Stomach (tissue), 9 donors: ENCODE measurements around the gene RANBP17. TPM values are rescaled to one million over a fixed set of nuclear protein-coding genes. Genes with fewer than 3 reads are reported as not detected.
A peak's percentile ranks its signal among the peaks of the same experiment; 100 is the strongest.

ENCODE experiments used
- DNase-seq, 2 donors: peaks; one replicate each; pipeline versions ENCODE4 v3.0.0 to v3.0.0-alpha.2; 2013 to 2019
- H3K27ac ChIP-seq, 5 donors: fragments of 200-600 bp in 4 of 5; sonication (generic) in 4 of 5; one replicate each; pipeline ENCODE4 v1.5.1; 2013 to 2019; ENCODE audit warnings: mild to moderate bottlenecking in 1 of 5, moderate library complexity in 1 of 5
- H3K27me3 ChIP-seq, 3 donors: fragments of 200-600 bp; sonication (generic); one replicate each; pipeline ENCODE4 v1.5.1; 2017 to 2019; ENCODE audit warnings: mixed run types in 1 of 3
- H3K36me3 ChIP-seq, 4 donors: fragments of 200-600 bp; sonication (generic); 1 replicate in 3 of 4; 2 replicates in 1 of 4; pipeline ENCODE4 v1.5.1; 2016 to 2019
- H3K4me1 ChIP-seq, 4 donors: fragments of 200-600 bp; sonication (generic); one replicate each; pipeline ENCODE4 v1.5.1; 2016 to 2019
- H3K4me3 ChIP-seq, 4 donors: fragments of 200-600 bp; sonication (generic) in 3 of 4; one replicate each; pipeline ENCODE4 v1.5.1; 2016 to 2019; ENCODE audit warnings: mild to moderate bottlenecking in 1 of 4
- H3K9me3 ChIP-seq, 4 donors: fragments of 200-600 bp; sonication (generic); one replicate each; pipeline ENCODE4 v1.5.1; 2016 to 2019
- EP300 ChIP-seq: sonication (generic); formaldehyde crosslinking; IDR thresholded peaks from one replicate; pipeline ENCODE4 v1.6.1; 2017; ENCODE audit warnings: antibody characterized with exemption
- POLR2A ChIP-seq, 4 donors: fragments of 450-650 bp; IDR thresholded peaks; one replicate each; pipeline ENCODE4 v1.6.1; 2016; ENCODE audit warnings: antibody characterized with exemption in 4 of 4, control low read depth in 2 of 4, mild to moderate bottlenecking in 1 of 4, moderate library complexity in 1 of 4
- POLR2AphosphoS5 ChIP-seq, 3 donors: sonication (generic); formaldehyde crosslinking; IDR thresholded peaks; one replicate each; pipeline ENCODE4 v1.6.1; 2016; ENCODE audit warnings: antibody characterized with exemption in 3 of 3
- WGBS, 5 donors: extraction: QIAGEN DNeasy Blood & Tissue Kit in 3 of 5; methylation state at CpG; one replicate each; pipeline versions ENCODE4 v1.1.5 to v1.1.7; 2013 to 2018; 5-methylcytosine and 5-hydroxymethylcytosine counted together
- intact Hi-C: fragments of 100-400 bp; cut with DNase I; formaldehyde crosslinking; loops from one replicate; pipeline ENCODE4 v1.15.1; 2023; ENCODE audit warnings: low total_unique reads
- polyA plus RNA-seq, 3 donors: library from polyadenylated mRNA; stranded (reverse); fragments of 200-250 nt; gene quantifications; one replicate each; pipeline ENCODE4 v1.2.3, GENCODE V29; 2013
- total RNA-seq, 5 donors: library from RNA; depleted of rRNA; stranded (reverse); fragments of >200 nt; gene quantifications; one replicate each; pipeline versions ENCODE4 v1.1.0 to v1.2.3, GENCODE V29; 2014 to 2016
- TF ChIP-seq, protein P1 (sequence below), 7 experiments: fragments of 450-650 bp in 4 of 7; fragments of 200-600 bp in 3 of 7; sonication (generic) in 3 of 7; IDR thresholded peaks; one replicate each; pipeline ENCODE4 v1.5.1; 2016 to 2019; ENCODE audit warnings: antibody characterized with exemption in 7 of 7, control low read depth in 2 of 7, mild to moderate bottlenecking in 1 of 7
- donor health status: healthy with polysubstance abuse.
- donor health status: Bipolar disorder and iron deficiency.
- donor health status: healthy.

The RANBP17 gene
- total and polyA plus RNA-seq, 8 donors = 1.4 to 75.6 (median 10.5) TPM

DNA sequence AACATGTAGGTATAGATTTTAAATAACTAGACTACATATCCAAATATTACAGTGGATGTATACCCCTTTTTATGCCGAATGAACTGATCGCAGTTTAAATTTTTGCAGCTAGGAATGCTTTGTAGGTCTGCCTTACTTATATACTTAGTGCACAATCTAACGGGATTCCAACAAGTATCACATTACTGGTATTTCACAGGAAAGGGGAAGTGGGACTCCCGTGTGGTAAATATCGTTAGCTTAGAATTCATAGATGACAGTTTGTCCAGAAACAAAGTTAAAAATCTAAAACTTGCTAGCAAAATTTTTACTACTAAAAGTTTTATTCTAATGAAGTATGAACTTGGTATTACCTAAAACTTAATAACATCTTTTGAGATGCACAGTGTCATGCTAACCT is 253.7 kb downstream of the RANBP17 start:
- Histone ChIP-seq H3K4me3 (no peak overlapping the region), H3K27ac (no peak overlapping the region), H3K27me3 (no peaks in the 10 kb centered on the region), H3K4me1 (no peaks in the 10 kb centered on the region), H3K9me3 (no peaks in the 10 kb centered on the region), H3K36me3 (no peaks in the 10 kb centered on the region)
- TF ChIP-seq POLR2AphosphoS5 (IDR thresholded peaks at IDR 0.05) (no peak), POLR2A (IDR thresholded peaks at IDR 0.05) (no peak), EP300 (no peak)
- TF ChIP-seq, protein P1, sequence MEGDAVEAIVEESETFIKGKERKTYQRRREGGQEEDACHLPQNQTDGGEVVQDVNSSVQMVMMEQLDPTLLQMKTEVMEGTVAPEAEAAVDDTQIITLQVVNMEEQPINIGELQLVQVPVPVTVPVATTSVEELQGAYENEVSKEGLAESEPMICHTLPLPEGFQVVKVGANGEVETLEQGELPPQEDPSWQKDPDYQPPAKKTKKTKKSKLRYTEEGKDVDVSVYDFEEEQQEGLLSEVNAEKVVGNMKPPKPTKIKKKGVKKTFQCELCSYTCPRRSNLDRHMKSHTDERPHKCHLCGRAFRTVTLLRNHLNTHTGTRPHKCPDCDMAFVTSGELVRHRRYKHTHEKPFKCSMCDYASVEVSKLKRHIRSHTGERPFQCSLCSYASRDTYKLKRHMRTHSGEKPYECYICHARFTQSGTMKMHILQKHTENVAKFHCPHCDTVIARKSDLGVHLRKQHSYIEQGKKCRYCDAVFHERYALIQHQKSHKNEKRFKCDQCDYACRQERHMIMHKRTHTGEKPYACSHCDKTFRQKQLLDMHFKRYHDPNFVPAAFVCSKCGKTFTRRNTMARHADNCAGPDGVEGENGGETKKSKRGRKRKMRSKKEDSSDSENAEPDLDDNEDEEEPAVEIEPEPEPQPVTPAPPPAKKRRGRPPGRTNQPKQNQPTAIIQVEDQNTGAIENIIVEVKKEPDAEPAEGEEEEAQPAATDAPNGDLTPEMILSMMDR (IDR thresholded peaks at IDR 0.05) = no peak
- no peak for DNase-seq
- 86 to 91% (median 90%) methylated on average over 5 of the region's 5 CpGs for whole genome bisulfite sequencing, 5 donors
- intact Hi-C loops = no loop called here

DNA sequence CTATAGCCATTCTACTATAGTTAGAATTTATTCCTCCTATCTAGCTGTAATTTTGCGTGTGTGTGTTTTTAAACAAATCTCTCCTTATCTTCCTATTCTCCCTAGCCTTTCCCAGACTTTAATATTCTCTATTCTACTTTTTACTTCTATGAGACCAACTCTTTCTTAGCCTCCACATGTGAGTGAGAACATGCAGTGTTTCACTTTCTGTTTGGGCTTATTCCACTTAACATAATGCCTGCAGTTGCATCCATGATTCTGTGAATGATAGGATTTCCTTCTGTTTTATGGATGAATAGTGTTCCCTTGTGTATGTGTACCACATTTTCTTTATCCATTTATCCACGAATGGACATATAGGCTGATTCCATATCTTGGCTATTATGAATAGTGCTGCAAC is 254.9 kb downstream of the RANBP17 start:
- Histone ChIP-seq H3K27me3 (no peaks in the 10 kb centered on the region), H3K4me1 (no peaks in the 10 kb centered on the region), H3K36me3 (no peaks in the 10 kb centered on the region), H3K4me3 (no peak overlapping the region), H3K9me3 (no peaks in the 10 kb centered on the region), H3K27ac (no peak overlapping the region)
- TF ChIP-seq EP300 = no peak
- intact Hi-C loops = no loop called here
- WGBS, 5 donors = 84 to 94% (median 88%) methylated on average over 2 of the region's 2 CpGs
- no peak for DNase-seq

DNA sequence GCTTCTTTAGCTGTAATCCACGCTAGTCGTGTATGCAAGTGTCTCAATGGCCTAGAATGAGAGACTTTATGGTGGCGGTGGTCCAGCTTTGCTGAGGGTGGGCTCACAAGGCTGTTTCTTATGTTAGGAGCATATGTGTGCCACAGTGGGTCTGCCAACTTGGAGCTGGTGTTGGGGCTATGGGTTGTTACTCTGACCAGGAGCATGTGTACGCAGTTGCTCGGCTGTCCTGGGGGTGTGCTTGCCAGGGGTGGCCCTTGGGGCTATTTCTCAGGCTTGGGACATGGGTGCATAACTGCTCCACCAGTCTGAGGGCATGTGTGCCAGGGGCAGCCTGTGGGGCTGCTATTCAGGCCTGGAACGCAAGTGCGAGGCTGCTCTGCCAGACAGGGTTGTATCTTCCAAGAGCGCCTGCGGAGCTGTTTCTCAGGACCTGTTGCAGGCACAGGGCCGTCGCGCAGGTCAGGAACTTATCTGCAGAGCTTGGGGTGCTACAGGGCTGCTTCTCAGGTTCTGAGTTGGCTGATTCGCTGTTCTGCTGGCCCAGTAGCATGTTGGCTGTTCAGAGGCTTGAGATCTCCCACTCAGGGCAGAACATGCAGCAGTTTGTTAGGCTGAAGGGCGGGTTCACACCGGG is 259.3 kb downstream of the RANBP17 start:
- no peak for DNase-seq
- H3K27ac ChIP-seq = no peak overlapping the region
- no peak overlapping the region for H3K4me3 ChIP-seq
- TF ChIP-seq POLR2AphosphoS5 (IDR thresholded peaks at IDR 0.05) (no peak), POLR2A (IDR thresholded peaks at IDR 0.05) (no peak), EP300 (no peak)
- TF ChIP-seq, protein P1 (IDR thresholded peaks at IDR 0.05) = no peak
- intact Hi-C loops = no loop called here
- no peaks in the 10 kb centered on the region for H3K36me3 ChIP-seq
- H3K4me1 ChIP-seq = no peaks in the 10 kb centered on the region
- WGBS, 5 donors = 89 to 96% (median 92%) methylated on average over 11 to 15 of the region's 15 CpGs
- H3K9me3 ChIP-seq = no peaks in the 10 kb centered on the region
- H3K27me3 ChIP-seq = no peaks in the 10 kb centered on the region

DNA sequence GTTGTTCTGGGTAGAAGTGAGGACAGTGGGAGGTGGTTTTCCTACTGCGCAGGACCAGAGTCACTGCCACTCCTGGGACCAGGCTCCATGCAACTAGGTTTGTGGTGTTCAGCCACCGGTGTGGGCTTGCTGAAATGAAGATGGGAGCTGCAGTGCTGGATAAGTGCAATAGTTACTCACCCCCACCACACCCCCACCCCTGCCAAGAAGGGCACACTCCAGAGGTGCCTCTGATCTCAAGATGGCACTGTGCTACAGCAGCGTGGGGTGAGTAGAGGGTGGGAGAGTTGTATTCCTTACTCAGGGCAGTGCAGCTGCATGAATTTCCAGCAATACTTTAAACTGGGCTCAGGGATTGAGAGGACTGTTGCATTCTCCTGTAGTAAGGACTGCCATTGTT is 259.8 kb downstream of the RANBP17 start:
- WGBS, 5 donors = 80 to 96% (median 93%) methylated on average over 3 of the region's 3 CpGs
- no peak overlapping the region for H3K4me3 ChIP-seq
- H3K36me3 ChIP-seq = no peaks in the 10 kb centered on the region
- no peak overlapping the region for H3K27ac ChIP-seq
- intact Hi-C loops = no loop called here
- no peak for DNase-seq
- TF ChIP-seq POLR2AphosphoS5 (IDR thresholded peaks at IDR 0.05) = no peak
- TF ChIP-seq EP300 = no peak
- H3K27me3 ChIP-seq = no peaks in the 10 kb centered on the region
- H3K4me1 ChIP-seq = no peaks in the 10 kb centered on the region
- no peaks in the 10 kb centered on the region for H3K9me3 ChIP-seq

DNA sequence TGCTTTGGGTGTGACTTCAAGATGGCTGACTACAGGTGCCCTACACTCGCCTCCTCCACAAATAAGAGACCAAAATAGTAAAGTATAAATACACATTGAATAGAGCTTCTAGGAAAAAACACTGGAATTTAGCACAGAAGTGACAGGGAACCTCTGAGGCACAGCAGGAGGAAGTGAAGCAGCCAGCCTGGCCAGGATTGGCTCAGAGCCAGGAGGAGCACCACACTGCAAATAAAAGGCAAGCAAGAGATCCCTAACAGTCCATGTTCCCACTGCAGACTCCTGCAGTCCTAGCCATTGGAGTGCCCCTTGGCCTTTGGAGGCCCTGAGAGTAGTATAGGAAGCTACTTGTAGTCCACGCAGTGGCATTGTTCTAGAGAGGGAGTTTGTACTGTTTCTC is 260.6 kb downstream of the RANBP17 start:
- no peaks in the 10 kb centered on the region for H3K4me1 ChIP-seq
- H3K27ac ChIP-seq = no peak overlapping the region
- TF ChIP-seq, protein P1 (IDR thresholded peaks at IDR 0.05) = no peak
- TF ChIP-seq EP300 (no peak), POLR2AphosphoS5 (IDR thresholded peaks at IDR 0.05) (no peak), POLR2A (IDR thresholded peaks at IDR 0.05) (no peak)
- intact Hi-C loops = no loop called here
- peak in 1 of 2 donors; percentile 39 for DNase-seq
- no peak overlapping the region for H3K4me3 ChIP-seq
- H3K9me3 ChIP-seq = no peaks in the 10 kb centered on the region
- 68 to 84% (median 79%) methylated on average over 2 of the region's 2 CpGs for WGBS, 5 donors
- no peaks in the 10 kb centered on the region for H3K36me3 ChIP-seq
- no peaks in the 10 kb centered on the region for H3K27me3 ChIP-seq
